Body of pancreas (tissue), 4 donors: ENCODE results near the gene UBAP1.

Source experiments
- POLR2A ChIP-seq, 3 donors: fragments of 450-650 bp; IDR thresholded peaks; one replicate each; pipeline ENCODE4 v1.6.1; 2016; ENCODE audit warnings: antibody characterized with exemption in 3 of 3, mild to moderate bottlenecking in 2 of 3
- TF ChIP-seq, protein P1 (sequence below), 7 experiments: fragments of 450-650 bp in 4 of 7; fragments of 200-600 bp in 3 of 7; sonication (generic) in 3 of 7; IDR thresholded peaks; one replicate each; pipeline ENCODE4 v1.5.1; 2016 to 2019; ENCODE audit warnings: antibody characterized with exemption in 7 of 7

DNA sequence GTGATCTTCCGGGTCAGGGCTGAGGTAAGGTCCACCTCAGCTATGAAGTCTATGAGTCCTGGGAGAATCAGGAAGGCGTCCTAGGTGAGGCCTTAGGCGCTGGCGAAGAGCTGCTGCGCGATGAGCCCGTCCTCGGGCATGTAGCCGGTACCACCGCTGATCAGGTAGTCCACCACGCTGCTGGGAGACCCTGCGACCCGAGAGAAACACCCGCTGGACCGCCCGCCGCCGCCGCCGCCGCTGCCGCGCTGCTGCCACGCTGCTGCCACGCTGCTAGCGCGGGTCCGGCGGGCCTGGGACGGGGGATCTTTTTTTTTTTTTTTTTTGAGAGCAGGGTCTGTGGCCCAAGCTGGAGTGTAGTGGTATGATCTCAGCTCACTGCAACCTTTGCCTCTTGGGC, 44.3 kb upstream of the UBAP1 start:
- TF ChIP-seq, protein P1, sequence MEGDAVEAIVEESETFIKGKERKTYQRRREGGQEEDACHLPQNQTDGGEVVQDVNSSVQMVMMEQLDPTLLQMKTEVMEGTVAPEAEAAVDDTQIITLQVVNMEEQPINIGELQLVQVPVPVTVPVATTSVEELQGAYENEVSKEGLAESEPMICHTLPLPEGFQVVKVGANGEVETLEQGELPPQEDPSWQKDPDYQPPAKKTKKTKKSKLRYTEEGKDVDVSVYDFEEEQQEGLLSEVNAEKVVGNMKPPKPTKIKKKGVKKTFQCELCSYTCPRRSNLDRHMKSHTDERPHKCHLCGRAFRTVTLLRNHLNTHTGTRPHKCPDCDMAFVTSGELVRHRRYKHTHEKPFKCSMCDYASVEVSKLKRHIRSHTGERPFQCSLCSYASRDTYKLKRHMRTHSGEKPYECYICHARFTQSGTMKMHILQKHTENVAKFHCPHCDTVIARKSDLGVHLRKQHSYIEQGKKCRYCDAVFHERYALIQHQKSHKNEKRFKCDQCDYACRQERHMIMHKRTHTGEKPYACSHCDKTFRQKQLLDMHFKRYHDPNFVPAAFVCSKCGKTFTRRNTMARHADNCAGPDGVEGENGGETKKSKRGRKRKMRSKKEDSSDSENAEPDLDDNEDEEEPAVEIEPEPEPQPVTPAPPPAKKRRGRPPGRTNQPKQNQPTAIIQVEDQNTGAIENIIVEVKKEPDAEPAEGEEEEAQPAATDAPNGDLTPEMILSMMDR (IDR thresholded peaks at IDR 0.05), result no peak
- TF ChIP-seq POLR2A (IDR thresholded peaks at IDR 0.05), result no peak
